Mesothelial cell of epicardium (in vitro differentiated cells): Measurements from ENCODE around the gene GREB1L. TPM values are rescaled to one million over a fixed set of nuclear protein-coding genes. Genes with fewer than 3 reads are reported as not detected.

Source experiments
- DNase-seq, 2 experiments: peaks; one replicate each; pipeline ENCODE4 v3.0.0; 2021; ENCODE audit warnings: low spot score in 2 of 2; ENCODE audit not compliant: unreplicated experiment in 2 of 2
- H3K27ac Mint-ChIP-seq: 2 replicates; pipeline ENCODE4 v1.8.0; 2021; ENCODE audit warnings: mixed read lengths
- H3K27me3 Mint-ChIP-seq: 2 replicates; pipeline ENCODE4 v1.8.0; 2021; ENCODE audit warnings: low read depth, mixed read lengths
- H3K36me3 Mint-ChIP-seq: 2 replicates; pipeline ENCODE4 v1.8.0; 2021; ENCODE audit warnings: mixed read lengths
- H3K4me1 Mint-ChIP-seq: 2 replicates; pipeline ENCODE4 v1.8.0; 2021; ENCODE audit warnings: mixed read lengths
- H3K4me3 Mint-ChIP-seq: 2 replicates; pipeline ENCODE4 v1.8.0; 2021; ENCODE audit warnings: mild to moderate bottlenecking, moderate library complexity, mixed read lengths
- H3K9me3 Mint-ChIP-seq: 2 replicates; pipeline ENCODE4 v1.8.0; 2021; ENCODE audit warnings: mixed read lengths
- CTCF ChIP-seq: fragments of 200-600 bp; sonication (generic); IDR thresholded peaks from one replicate; pipeline ENCODE4 v1.5.0; 2021; ENCODE audit warnings: antibody characterized with exemption; ENCODE audit not compliant: unreplicated experiment
- total RNA-seq: library from RNA; stranded (reverse); gene quantifications from 3 replicates; pipeline ENCODE4 v1.2.1, GENCODE V29; 2021

The GREB1L gene
- total RNA-seq, 1 donor from 2014 or later, result 25.5 TPM

GRCh38 chr18:21509062-21509461 is 267.0 kb downstream of the GREB1L start:
- Mint-ChIP-seq H3K4me1 (no peaks in the 10 kb centered on the region), H3K4me3 (no peak overlapping the region), H3K36me3 (peaks cover 41% of the 10 kb centered on the region), H3K9me3 (peaks cover 9% of the 10 kb centered on the region), H3K27me3 (no peaks in the 10 kb centered on the region), H3K27ac (no peak overlapping the region)
- no peak for TF ChIP-seq CTCF
- DNase-seq, result no peak

GRCh38 chr18:21513292-21513691 is 271.3 kb downstream of the GREB1L start:
- no peak for TF ChIP-seq CTCF
- Mint-ChIP-seq H3K9me3 (peaks cover 9% of the 10 kb centered on the region), H3K4me1 (no peaks in the 10 kb centered on the region), H3K36me3 (peaks cover 56% of the 10 kb centered on the region), H3K27me3 (no peaks in the 10 kb centered on the region), H3K27ac (no peak overlapping the region), H3K4me3 (no peak overlapping the region)
- no peak for DNase-seq

- Mint-ChIP-seq H3K36me3 (peaks cover 56% of the 10 kb centered on the region), H3K4me3 (no peak overlapping the region), H3K27me3 (no peaks in the 10 kb centered on the region), H3K9me3 (peaks cover 9% of the 10 kb centered on the region), H3K27ac (no peak overlapping the region), H3K4me1 (no peaks in the 10 kb centered on the region)
- no peak for DNase-seq
- TF ChIP-seq CTCF, result no peak
These were observed 271.7 kb downstream of the GREB1L start for GRCh38 chr18:21513741-21514140.

- no peak overlapping the region for H3K27ac Mint-ChIP-seq
- H3K36me3 Mint-ChIP-seq, result peaks cover 33% of the 10 kb centered on the region
- no peaks in the 10 kb centered on the region for H3K9me3 Mint-ChIP-seq
- no peak for DNase-seq
- no peak for TF ChIP-seq CTCF
- H3K4me3 Mint-ChIP-seq, result no peak overlapping the region
- peaks cover 6% of the 10 kb centered on the region for H3K4me1 Mint-ChIP-seq
- H3K27me3 Mint-ChIP-seq, result no peaks in the 10 kb centered on the region
These were observed 280.5 kb downstream of the GREB1L start for GRCh38 chr18:21522530-21522929.

- Mint-ChIP-seq H3K9me3 (no peaks in the 10 kb centered on the region), H3K4me1 (peaks cover 6% of the 10 kb centered on the region), H3K4me3 (no peak overlapping the region), H3K27ac (no peak overlapping the region), H3K27me3 (no peaks in the 10 kb centered on the region), H3K36me3 (peaks cover 24% of the 10 kb centered on the region)
- no peak for TF ChIP-seq CTCF
- DNase-seq, result no peak
These were observed 283.9 kb downstream of the GREB1L start for GRCh38 chr18:21525916-21526315.

GRCh38 chr18:21526463-21526862 is 284.4 kb downstream of the GREB1L start:
- Mint-ChIP-seq H3K4me3 (no peak overlapping the region), H3K9me3 (no peaks in the 10 kb centered on the region), H3K27me3 (no peaks in the 10 kb centered on the region), H3K27ac (no peak overlapping the region), H3K36me3 (peaks cover 27% of the 10 kb centered on the region), H3K4me1 (peaks cover 6% of the 10 kb centered on the region)
- TF ChIP-seq CTCF, result no peak
- DNase-seq, result no peak
